ENCODE measurements around the gene ARG1.

DNA sequence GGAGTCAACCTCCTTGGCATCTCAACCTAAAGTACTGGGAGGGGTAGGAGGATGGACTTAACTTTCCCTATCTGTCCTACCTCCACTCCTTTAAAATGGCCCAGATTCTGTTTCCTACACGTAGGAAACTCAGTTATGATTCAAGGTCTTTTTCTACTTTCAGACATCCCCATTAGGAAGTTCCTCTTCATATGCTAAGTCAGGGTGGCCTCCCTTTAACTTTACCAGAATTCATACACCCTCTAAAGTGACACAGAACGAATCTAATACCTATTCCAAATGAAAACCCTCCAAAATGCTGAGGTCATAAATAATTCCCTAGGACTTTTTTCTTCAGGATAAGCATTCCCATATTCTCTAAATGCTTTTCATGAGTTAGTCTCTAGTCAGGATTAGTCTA is 15.6 kb downstream of the ARG1 start:
- TF ChIP-seq POLR2A (IDR thresholded peaks at IDR 0.05; ENCODE audit: control extremely low read depth in 1 of 2, low read depth in 2 of 2, low read length in 2 of 2) (no peak), EZH2 (IDR thresholded peaks at IDR 0.05; ENCODE audit: low read depth, low read length, severe bottlenecking) (no peak), SRF (IDR thresholded peaks at IDR 0.05; ENCODE audit: low read depth, low read length) (no peak)
- TF ChIP-seq, protein P1, sequence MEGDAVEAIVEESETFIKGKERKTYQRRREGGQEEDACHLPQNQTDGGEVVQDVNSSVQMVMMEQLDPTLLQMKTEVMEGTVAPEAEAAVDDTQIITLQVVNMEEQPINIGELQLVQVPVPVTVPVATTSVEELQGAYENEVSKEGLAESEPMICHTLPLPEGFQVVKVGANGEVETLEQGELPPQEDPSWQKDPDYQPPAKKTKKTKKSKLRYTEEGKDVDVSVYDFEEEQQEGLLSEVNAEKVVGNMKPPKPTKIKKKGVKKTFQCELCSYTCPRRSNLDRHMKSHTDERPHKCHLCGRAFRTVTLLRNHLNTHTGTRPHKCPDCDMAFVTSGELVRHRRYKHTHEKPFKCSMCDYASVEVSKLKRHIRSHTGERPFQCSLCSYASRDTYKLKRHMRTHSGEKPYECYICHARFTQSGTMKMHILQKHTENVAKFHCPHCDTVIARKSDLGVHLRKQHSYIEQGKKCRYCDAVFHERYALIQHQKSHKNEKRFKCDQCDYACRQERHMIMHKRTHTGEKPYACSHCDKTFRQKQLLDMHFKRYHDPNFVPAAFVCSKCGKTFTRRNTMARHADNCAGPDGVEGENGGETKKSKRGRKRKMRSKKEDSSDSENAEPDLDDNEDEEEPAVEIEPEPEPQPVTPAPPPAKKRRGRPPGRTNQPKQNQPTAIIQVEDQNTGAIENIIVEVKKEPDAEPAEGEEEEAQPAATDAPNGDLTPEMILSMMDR (IDR thresholded peaks at IDR 0.05; ENCODE audit: control extremely low read depth in 1 of 3, insufficient read depth in 1 of 3, low read depth in 1 of 3, low read length in 3 of 3), result no peak

Data from H1 (cell line).